Measurements from ENCODE around the gene SLC16A2.

SLC16A2 gene

DNA sequence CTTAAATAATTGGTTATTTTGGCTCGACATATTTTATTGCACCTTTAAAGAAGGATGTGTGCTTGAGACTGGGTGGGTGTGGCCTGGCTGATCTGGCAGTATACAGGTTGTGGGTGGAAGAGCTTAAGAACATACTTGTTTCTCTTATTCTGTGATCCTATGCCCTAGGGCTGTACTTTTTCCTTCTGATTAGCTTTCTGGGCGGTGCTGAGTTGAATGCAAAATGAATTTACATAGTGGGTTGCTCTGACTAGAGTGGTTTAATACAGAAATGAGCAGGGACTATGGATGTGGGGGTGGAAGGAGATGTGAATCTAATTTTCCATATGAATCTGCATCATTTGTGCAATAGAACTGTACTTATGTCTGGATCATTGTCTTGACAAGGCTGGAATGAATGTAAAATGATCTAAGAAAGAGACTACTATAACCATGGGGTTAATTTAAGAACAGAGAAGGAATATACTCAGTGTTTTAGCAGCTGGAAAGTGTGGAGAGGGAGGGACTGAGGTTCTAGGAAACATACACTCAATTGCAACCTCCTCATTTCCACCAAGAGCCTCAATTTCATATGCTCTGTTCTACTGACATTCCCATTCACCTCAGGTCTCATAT is 119.4 kb downstream of the SLC16A2 start:
- no peak for DNase-seq (ENCODE audit: insufficient read length, low spot score)
- TF ChIP-seq POLR2A (IDR thresholded peaks at IDR 0.05; ENCODE audit: low read depth, low read length) = no peak
- no peak for FAIRE-seq

DNA sequence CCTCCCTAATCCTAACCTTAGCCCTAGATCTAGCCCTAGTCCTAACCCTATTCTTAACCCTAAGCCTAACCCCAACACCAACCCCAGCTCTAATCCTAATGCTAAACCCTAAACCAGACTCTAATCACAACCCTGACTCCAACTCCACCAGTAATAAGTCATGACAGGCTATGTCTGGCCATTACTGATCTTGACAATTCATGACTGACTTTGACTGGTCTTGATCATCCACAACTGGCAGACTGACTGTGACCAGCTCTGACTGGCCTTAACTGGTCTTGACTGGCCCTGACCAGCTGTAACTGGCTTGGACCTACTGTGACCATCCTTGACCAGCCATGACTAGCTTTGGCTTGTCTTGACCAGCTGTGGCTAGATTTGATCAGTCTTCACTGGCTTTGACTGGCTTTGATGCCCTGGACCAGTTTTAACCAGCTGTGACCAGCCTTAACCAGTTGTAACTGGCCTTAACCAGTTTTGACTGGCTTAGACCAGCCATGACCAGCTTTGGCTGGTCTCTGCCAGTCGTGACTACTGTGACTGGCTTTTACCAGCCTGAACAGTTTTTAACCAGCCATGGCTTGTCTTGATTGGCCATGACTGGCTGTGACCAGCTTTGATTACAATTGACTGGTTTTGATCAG is 124.7 kb downstream of the SLC16A2 start:
- TF ChIP-seq POU2F2 (IDR thresholded peaks at IDR 0.05; ENCODE audit: low read depth, low read length) (no peak), TAF1 (IDR thresholded peaks at IDR 0.05; ENCODE audit: low read depth, low read length) (no peak), POLR2AphosphoS5 (IDR thresholded peaks at IDR 0.05; ENCODE audit: low read depth, low read length) (no peak), SPI1 (IDR thresholded peaks at IDR 0.05; ENCODE audit: low read depth, low read length) (no peak), POLR2A (IDR thresholded peaks at IDR 0.05; ENCODE audit: low read depth, low read length) (no peak), PAX5 (IDR thresholded peaks at IDR 0.05; ENCODE audit: insufficient read depth, low read length, severe bottlenecking) (no peak)
- FAIRE-seq (peak; percentile 23), DNase-seq (ENCODE audit: insufficient read length, low spot score) (no peak)

DNA sequence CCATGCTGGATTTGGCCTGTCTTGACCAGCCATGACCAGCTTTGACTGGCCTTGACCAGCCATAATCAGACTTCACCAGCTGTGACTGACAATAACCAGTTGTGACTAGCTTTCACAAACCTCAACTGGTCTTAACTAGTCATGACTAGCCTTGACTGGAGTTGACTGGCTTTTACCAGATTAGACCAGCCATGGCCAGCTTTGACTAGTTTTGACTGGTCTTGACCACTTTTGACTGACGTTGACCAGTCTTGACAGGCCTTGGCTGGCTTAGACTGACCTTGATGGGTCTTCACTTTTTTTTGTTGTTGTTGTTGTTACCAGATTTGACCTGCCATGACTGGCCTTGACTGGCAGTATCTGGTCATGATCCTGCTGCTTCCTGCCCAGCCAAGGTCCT is 125.7 kb downstream of the SLC16A2 start:
- DNase-seq (ENCODE audit: insufficient read length, low spot score) (no peak), FAIRE-seq (peak; percentile 26)
- TF ChIP-seq SPI1 (IDR thresholded peaks at IDR 0.05; ENCODE audit: low read depth, low read length) (no peak), POLR2AphosphoS5 (IDR thresholded peaks at IDR 0.05; ENCODE audit: low read depth, low read length) (no peak)

DNA sequence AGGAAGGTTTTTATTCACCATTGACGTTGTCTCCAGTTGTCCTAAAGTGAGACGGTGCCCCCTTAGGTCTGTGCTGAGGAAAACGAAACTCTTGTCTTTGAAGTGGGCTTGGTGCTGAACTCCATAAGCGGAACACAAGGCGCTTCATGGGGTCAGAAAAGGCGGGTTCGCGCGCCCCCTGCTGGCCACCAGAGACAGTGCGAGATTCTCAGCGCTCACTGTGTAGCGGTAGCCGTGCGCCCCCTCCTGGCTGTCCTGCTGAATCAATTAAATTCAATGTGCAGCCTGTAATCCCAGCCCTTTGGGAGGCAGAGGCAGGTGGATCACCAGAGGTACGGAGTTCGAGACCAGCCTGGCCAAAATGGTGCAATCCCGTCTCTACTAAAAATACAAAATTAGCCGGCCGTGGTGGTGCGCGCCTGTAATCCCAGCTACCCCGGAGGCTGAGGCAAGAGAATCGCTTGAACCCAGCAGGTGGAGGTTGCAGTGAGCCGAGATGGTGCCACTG is 129.1 kb downstream of the SLC16A2 start:
- DNase-seq (ENCODE audit: insufficient read length, low spot score) (no peak), FAIRE-seq (peak; percentile 51)
- TF ChIP-seq SPI1 (IDR thresholded peaks at IDR 0.05; ENCODE audit: low read depth, low read length) (0 out of 2 replicates have a peak, but pooled peaks have one; percentile 17), POLR2A (IDR thresholded peaks at IDR 0.05; ENCODE audit: low read depth, low read length) (no peak)

DNA sequence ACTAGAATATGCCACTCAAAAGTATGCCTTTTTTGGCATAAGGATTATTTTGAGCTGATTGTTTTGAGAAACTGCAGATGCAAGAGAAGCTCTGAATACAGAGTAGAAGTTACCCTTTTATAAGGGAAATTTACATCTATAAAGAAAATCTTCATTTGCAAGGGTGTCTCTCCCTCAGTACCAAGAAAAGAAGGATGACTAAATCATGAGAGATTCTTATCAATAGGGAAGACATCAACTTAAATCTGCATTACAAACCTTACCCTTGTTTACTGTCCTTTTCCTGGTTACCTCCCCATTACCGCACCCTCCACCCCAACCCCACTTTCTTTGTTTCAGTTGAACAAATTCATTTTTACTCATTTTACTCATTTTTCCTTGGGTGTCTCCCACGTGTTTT is 130.6 kb downstream of the SLC16A2 start:
- no peak for DNase-seq (ENCODE audit: insufficient read length, low spot score)
- no peak for FAIRE-seq
- TF ChIP-seq POLR2A (IDR thresholded peaks at IDR 0.05; ENCODE audit: low read depth, low read length) = no peak
- TF ChIP-seq SPI1 (IDR thresholded peaks at IDR 0.05; ENCODE audit: low read depth, low read length) = no peak
- no peak for TF ChIP-seq POLR2AphosphoS5 (IDR thresholded peaks at IDR 0.05; ENCODE audit: low read depth, low read length)
- TF ChIP-seq POU2F2 (IDR thresholded peaks at IDR 0.05; ENCODE audit: low read depth, low read length) = no peak

DNA sequence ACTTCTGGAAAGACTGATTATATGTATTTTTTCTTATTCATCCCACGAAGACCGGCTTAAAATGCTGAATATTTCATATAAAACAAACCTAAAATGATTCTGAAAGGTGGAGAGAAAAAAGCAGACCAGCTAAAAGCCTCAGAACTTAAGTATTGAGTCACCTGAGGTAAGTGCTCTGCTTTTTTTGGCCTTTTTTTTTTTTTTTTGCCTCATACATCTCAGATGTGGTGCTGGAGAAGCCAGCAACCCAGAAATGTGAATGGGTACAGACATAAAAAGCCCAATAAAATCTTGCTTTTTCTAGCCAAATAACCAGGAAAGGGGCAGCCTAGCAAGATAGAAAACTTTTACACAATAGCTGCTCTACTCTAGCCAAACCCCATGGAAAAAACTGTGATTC is 136.1 kb downstream of the SLC16A2 start:
- FAIRE-seq = no peak
- TF ChIP-seq POLR2AphosphoS5 (IDR thresholded peaks at IDR 0.05; ENCODE audit: low read depth, low read length) (no peak), POLR2A (IDR thresholded peaks at IDR 0.05; ENCODE audit: low read depth, low read length) (no peak), PAX5 (IDR thresholded peaks at IDR 0.05; ENCODE audit: insufficient read depth, low read length, severe bottlenecking) (no peak), SPI1 (IDR thresholded peaks at IDR 0.05; ENCODE audit: low read depth, low read length) (no peak), POU2F2 (IDR thresholded peaks at IDR 0.05; ENCODE audit: low read depth, low read length) (no peak), TAF1 (IDR thresholded peaks at IDR 0.05; ENCODE audit: low read depth, low read length) (no peak)
- no peak for DNase-seq (ENCODE audit: insufficient read length, low spot score)

DNA sequence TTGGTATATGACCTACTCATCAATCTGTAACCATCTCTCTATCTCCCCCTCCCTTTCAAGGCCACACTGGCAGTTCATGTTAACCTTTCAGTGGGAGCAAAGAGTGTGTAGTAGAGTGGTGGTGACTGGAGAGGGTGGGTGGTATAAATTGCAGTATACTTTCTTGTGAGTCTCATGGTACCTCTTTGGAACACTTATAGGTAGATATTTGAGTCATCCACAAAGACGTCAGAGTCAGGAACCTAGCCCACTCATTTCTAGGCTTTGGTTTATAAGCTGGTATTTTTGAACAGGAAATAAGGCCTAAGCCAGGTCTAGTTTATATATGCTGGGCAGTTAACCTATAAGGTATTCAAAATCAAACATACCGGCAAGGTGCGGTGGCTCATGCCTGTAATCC is 156.8 kb downstream of the SLC16A2 start:
- TF ChIP-seq TAF1 (IDR thresholded peaks at IDR 0.05; ENCODE audit: low read depth, low read length) (no peak), POLR2AphosphoS5 (IDR thresholded peaks at IDR 0.05; ENCODE audit: low read depth, low read length) (no peak), PAX5 (IDR thresholded peaks at IDR 0.05; ENCODE audit: insufficient read depth, low read length, severe bottlenecking) (no peak), SPI1 (IDR thresholded peaks at IDR 0.05; ENCODE audit: low read depth, low read length) (no peak), POLR2A (IDR thresholded peaks at IDR 0.05; ENCODE audit: low read depth, low read length) (no peak), POU2F2 (IDR thresholded peaks at IDR 0.05; ENCODE audit: low read depth, low read length) (no peak)
- FAIRE-seq = no peak
- DNase-seq (ENCODE audit: insufficient read length, low spot score) = no peak

DNA sequence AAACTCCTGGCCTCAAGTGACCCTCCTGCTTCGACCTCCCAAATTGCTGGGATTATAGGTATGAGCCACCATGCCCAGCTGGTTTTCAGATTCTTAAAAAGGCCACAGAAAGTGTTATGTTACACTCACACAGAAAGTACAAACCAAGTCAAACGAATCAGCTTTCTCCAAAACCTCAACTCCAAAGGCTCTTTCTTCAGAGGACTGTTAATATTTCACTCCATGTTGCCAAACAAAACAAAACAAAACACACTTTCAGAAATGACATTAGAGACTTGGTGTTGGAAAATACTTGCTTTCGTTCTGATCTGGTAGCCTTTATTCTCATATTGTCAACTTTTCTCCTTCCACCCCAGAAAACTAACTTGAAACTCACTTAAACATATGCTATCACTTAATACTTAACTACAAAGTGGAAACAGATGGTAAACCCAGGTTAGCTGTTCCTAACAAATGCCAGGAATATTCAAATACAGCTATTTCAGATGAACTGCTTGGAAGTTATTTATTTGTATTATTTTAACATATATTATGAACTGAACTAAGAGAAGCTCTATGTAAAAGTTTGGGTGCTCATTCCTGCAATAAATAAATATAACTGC is 158.4 kb downstream of the SLC16A2 start:
- DNase-seq (ENCODE audit: insufficient read length, low spot score) (no peak), FAIRE-seq (no peak)
- TF ChIP-seq POU2F2 (IDR thresholded peaks at IDR 0.05; ENCODE audit: low read depth, low read length) (no peak), POLR2AphosphoS5 (IDR thresholded peaks at IDR 0.05; ENCODE audit: low read depth, low read length) (no peak), PAX5 (IDR thresholded peaks at IDR 0.05; ENCODE audit: insufficient read depth, low read length, severe bottlenecking) (no peak), SPI1 (IDR thresholded peaks at IDR 0.05; ENCODE audit: low read depth, low read length) (no peak), POLR2A (IDR thresholded peaks at IDR 0.05; ENCODE audit: low read depth, low read length) (no peak)
